Muscle layer of duodenum (tissue), 2 donors: ENCODE results near the gene RAB31.

Experiments used
- H3K27ac ChIP-seq: one replicate; pipeline ENCODE4 v1.7.0; 2013; ENCODE audit warnings: mild to moderate bottlenecking, low read length
- H3K27me3 ChIP-seq: one replicate; pipeline ENCODE4 v1.7.0; 2013; ENCODE audit warnings: low read depth, mild to moderate bottlenecking, control low read depth, low read length
- H3K36me3 ChIP-seq, 2 donors: one replicate each; pipeline ENCODE4 v1.7.0; 2013; ENCODE audit warnings: low read length in 2 of 2, control low read depth in 1 of 2, mild to moderate bottlenecking in 1 of 2; ENCODE audit not compliant: insufficient read depth in 2 of 2, control insufficient read depth in 1 of 2
- H3K4me1 ChIP-seq, 2 donors: one replicate each; pipeline ENCODE4 v1.7.0; 2013; ENCODE audit warnings: low read length in 2 of 2, mild to moderate bottlenecking in 2 of 2, control low read depth in 1 of 2, moderate library complexity in 1 of 2; ENCODE audit not compliant: insufficient read depth in 2 of 2, control insufficient read depth in 1 of 2
- H3K4me3 ChIP-seq, 2 donors: one replicate each; pipeline ENCODE4 v1.7.0; 2013; ENCODE audit warnings: low read length in 2 of 2, low read depth in 1 of 2, mild to moderate bottlenecking in 1 of 2
- H3K9me3 ChIP-seq, 2 donors: one replicate each; pipeline ENCODE4 v1.7.0; 2013; ENCODE audit warnings: low read length in 2 of 2, control low read depth in 1 of 2, mild to moderate bottlenecking in 1 of 2; ENCODE audit not compliant: control insufficient read depth in 1 of 2
- donor health status: healthy.

Gene RAB31

GRCh38 chr18:9755110-9755509 is 47.0 kb downstream of the RAB31 start:
- Histone ChIP-seq H3K4me3 (no peak overlapping the region), H3K27ac (no peak overlapping the region), H3K4me1 (peaks cover 3 to 17% of the 10 kb centered on the region in 2 donors), H3K36me3 (no peaks in the 10 kb centered on the region), H3K27me3 (no peaks in the 10 kb centered on the region), H3K9me3 (no peaks in the 10 kb centered on the region)

GRCh38 chr18:9755615-9756014 is 47.5 kb downstream of the RAB31 start:
- no peak overlapping the region for H3K4me3 ChIP-seq
- H3K4me1 ChIP-seq, result peaks cover 3 to 17% of the 10 kb centered on the region in 2 donors
- H3K27ac ChIP-seq, result no peak overlapping the region
- no peaks in the 10 kb centered on the region for H3K36me3 ChIP-seq
- H3K9me3 ChIP-seq, result no peaks in the 10 kb centered on the region
- no peaks in the 10 kb centered on the region for H3K27me3 ChIP-seq

DNA sequence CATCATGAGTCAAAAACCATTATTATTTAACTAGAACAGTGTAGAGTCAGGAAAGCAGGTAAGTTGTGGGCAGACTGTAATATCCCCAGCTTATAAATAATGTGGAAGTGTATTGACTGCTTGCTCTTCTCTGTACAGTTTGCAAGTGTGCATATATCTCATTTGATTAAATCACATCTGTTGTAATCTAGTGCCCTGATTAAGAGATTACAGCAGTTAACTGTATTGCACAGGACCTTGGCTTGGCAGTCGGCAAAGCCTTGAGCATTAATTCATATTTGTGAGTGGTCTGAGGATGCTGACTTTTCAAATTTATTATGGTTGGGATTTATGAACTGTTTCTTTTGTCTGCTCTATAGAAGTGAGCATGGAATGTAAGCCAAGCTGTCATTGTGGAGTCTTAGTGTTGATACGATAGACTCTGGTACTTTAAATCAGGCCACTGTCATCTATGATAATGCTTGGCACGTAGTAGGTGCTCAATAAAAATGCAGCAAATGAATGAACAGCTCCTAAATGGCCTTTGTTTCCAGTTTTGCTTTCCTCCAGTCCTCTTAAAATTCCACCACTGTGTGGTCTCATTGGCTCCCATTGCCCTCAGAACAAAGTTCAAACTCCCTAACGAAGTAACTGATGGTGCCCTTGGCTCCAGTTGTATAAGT is 48.3 kb downstream of the RAB31 start:
- H3K9me3 ChIP-seq, result no peaks in the 10 kb centered on the region
- H3K4me1 ChIP-seq, result peaks cover 3 to 17% of the 10 kb centered on the region in 2 donors

DNA sequence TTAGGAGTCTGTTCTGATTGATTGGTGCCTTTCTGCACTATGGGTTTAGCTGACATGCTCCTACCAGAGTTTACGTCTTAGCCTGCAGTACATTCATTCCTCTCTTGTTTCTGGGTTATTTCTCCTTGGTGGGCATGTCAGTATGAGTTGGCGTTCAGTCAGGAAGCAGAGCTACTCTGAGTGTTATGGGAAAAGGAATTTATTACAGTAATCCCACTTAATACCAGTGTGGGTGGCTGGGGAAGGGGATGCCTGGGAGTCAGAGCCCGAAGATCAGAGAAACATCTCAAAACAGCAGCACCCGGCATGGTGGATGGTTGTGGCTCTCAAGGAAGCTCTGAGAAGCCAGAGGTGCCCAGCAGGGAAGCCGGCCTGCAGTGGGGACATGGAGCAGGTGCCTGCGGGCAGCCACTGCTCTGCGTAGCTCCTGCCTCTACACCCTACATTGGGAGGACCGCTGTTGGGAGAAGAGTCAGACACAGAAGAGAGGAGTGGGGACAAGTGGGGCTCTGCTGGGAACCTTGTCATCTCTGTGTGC is 48.9 kb downstream of the RAB31 start:
- no peak overlapping the region for H3K27ac ChIP-seq

More for the DNA sequence above, 48.3 kb downstream of the RAB31 start:
- Histone ChIP-seq H3K4me3 (no peak overlapping the region), H3K36me3 (no peaks in the 10 kb centered on the region), H3K27ac (no peak overlapping the region), H3K27me3 (no peaks in the 10 kb centered on the region)

GRCh38 chr18:9757827-9758621 is 49.9 kb downstream of the RAB31 start:
- Histone ChIP-seq H3K36me3 (no peaks in the 10 kb centered on the region), H3K9me3 (peaks cover 0 to under 1% of the 10 kb centered on the region in 2 donors), H3K4me1 (peaks cover 3 to 17% of the 10 kb centered on the region in 2 donors), H3K4me3 (no peak overlapping the region), H3K27me3 (no peaks in the 10 kb centered on the region), H3K27ac (no peak overlapping the region)

More for the DNA sequence above, 48.9 kb downstream of the RAB31 start:
- H3K36me3 ChIP-seq, result no peaks in the 10 kb centered on the region
- no peaks in the 10 kb centered on the region for H3K27me3 ChIP-seq
- no peak overlapping the region for H3K4me3 ChIP-seq
- peaks cover 3 to 17% of the 10 kb centered on the region in 2 donors for H3K4me1 ChIP-seq
- H3K9me3 ChIP-seq, result no peaks in the 10 kb centered on the region

GRCh38 chr18:9758624-9759075 is 50.5 kb downstream of the RAB31 start:
- H3K4me3 ChIP-seq, result no peak overlapping the region
- no peaks in the 10 kb centered on the region for H3K36me3 ChIP-seq
- H3K9me3 ChIP-seq, result peaks cover 0 to 2% of the 10 kb centered on the region in 2 donors
- H3K4me1 ChIP-seq, result peaks cover 3 to 17% of the 10 kb centered on the region in 2 donors
- no peaks in the 10 kb centered on the region for H3K27me3 ChIP-seq
- H3K27ac ChIP-seq, result no peak overlapping the region

DNA sequence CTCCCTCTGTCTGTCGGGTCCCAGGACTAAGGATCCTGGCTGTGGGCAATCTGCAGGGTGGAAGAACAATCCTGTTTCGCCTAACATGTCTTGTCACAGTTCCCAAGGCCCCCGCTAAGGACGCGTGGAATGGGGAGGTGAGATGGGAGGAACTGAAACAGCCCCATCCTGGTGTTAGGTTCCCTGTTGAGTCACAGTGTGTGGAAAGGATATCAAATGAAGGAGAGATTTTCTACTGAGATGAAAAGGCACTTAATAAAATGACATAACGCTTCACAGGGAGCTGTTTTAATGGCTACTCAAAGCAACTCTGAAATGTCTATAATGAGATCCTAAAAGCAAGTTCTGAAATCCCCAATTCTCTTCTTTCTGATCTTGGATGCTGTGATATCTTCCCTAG is 52.5 kb downstream of the RAB31 start:
- Histone ChIP-seq H3K36me3 (no peaks in the 10 kb centered on the region), H3K4me1 (peaks cover 3 to 13% of the 10 kb centered on the region in 2 donors), H3K27ac (no peak overlapping the region), H3K4me3 (no peak overlapping the region), H3K9me3 (peaks cover 0 to 2% of the 10 kb centered on the region in 2 donors), H3K27me3 (no peaks in the 10 kb centered on the region)

GRCh38 chr18:9762526-9762925 is 54.4 kb downstream of the RAB31 start:
- H3K27me3 ChIP-seq, result no peaks in the 10 kb centered on the region
- no peaks in the 10 kb centered on the region for H3K36me3 ChIP-seq
- peaks cover under 1 to 2% of the 10 kb centered on the region in 2 donors for H3K4me1 ChIP-seq
- H3K9me3 ChIP-seq, result peaks cover 0 to 2% of the 10 kb centered on the region in 2 donors
- no peak overlapping the region for H3K4me3 ChIP-seq
- H3K27ac ChIP-seq, result no peak overlapping the region

DNA sequence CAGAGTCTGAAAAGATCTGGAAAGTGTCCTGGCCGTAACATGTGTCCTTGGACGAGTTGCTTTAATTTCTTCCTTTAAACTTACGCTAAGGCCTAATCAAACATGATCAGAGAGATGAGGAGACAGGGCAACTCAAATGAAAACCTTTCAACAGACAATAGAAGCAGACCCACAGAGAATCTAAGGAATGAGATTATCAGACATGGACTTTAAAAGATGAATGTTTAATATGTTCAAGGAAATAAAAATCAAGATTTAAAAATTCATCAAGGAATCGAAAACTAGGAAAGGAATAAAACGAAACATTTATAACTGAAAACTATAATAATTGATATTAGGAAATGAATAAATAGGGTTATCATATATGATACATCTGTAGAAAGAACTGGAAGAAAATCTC is 55.1 kb downstream of the RAB31 start:
- Histone ChIP-seq H3K36me3 (no peaks in the 10 kb centered on the region), H3K4me3 (no peak overlapping the region), H3K27ac (no peak overlapping the region), H3K27me3 (no peaks in the 10 kb centered on the region), H3K9me3 (peaks cover 0 to 2% of the 10 kb centered on the region in 2 donors), H3K4me1 (no peaks in the 10 kb centered on the region)

GRCh38 chr18:9764011-9764481 is 55.9 kb downstream of the RAB31 start:
- H3K4me1 ChIP-seq, result no peaks in the 10 kb centered on the region
- H3K27ac ChIP-seq, result no peak overlapping the region
- H3K27me3 ChIP-seq, result no peaks in the 10 kb centered on the region
- no peak overlapping the region for H3K4me3 ChIP-seq
- H3K36me3 ChIP-seq, result no peaks in the 10 kb centered on the region
- peaks cover 0 to 2% of the 10 kb centered on the region in 2 donors for H3K9me3 ChIP-seq

DNA sequence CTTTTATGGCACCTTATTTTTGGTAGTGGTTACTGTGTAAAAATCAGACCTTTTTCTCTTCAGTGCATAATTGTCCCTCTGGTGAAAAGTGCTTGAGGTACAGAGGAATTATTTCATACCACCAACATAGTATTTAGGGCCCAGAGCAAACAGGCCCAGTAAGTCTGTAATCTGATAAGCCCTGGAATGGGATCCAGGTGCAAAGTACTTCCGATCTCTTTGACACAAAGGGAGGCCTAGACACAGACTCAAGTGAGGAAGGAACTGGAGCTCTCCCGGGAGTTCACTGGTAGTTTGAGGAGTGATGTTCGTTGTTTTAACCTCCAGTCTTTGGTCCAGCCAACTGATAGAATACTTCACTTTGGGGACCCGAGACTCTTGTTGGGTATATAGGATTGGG is 57.4 kb downstream of the RAB31 start:
- no peaks in the 10 kb centered on the region for H3K36me3 ChIP-seq
- peaks cover 0 to 2% of the 10 kb centered on the region in 2 donors for H3K9me3 ChIP-seq
- H3K27ac ChIP-seq, result no peak overlapping the region
- H3K4me3 ChIP-seq, result no peak overlapping the region
- no peaks in the 10 kb centered on the region for H3K4me1 ChIP-seq
- no peaks in the 10 kb centered on the region for H3K27me3 ChIP-seq
